GM12891 (cell line): ENCODE data around the gene CUL1.

ENCODE experiments used
- PAX5 ChIP-seq: IDR thresholded peaks from 2 replicates; pipeline ENCODE4 v1.6.1; 2011; ENCODE audit warnings: low read length, moderate library complexity, mild to moderate bottlenecking; ENCODE audit not compliant: insufficient read depth, severe bottlenecking
- POLR2A ChIP-seq: IDR thresholded peaks from 2 replicates; pipeline ENCODE4 v1.6.1; 2011; ENCODE audit warnings: low read depth, low read length, control low read depth

DNA sequence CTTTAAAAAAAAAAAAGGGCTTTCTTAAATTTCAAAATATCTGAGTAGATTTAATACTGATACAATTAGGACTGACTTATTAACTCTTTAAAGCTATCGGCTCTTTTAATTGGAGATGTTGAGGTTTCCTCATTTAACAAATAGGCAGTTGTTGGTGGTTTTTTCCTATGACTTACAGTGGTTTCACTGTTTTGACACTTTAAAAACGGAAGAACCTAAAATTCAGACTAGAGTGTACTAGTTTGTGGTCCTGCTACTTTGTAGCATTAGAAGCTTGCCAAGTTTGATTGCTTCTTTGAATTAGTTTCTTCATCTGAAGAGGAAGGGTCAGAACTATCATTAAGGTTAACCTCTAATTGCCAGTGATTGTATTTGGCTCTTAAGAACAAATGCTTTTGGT lies 27.7 kb downstream of the CUL1 start:
- TF ChIP-seq POLR2A: no peak
- TF ChIP-seq PAX5: no peak
